Ectodermal cell (in vitro differentiated cells): ENCODE data around the gene PAN3.

Source experiments
- H3K27ac ChIP-seq: 2 replicates; pipeline ENCODE4 v1.7.0; 2013; ENCODE audit warnings: mild to moderate bottlenecking, low read depth, low read length; ENCODE audit not compliant: insufficient read depth, poor library complexity, severe bottlenecking
- H3K27me3 ChIP-seq: 2 replicates; pipeline ENCODE4 v1.7.0; 2013; ENCODE audit warnings: mild to moderate bottlenecking, low read length; ENCODE audit not compliant: insufficient read depth, control insufficient read depth, poor library complexity, severe bottlenecking
- H3K36me3 ChIP-seq: one replicate; pipeline ENCODE4 v1.7.0; 2013; ENCODE audit warnings: low read length; ENCODE audit not compliant: control insufficient read depth, insufficient read depth
- H3K4me1 ChIP-seq: one replicate; pipeline ENCODE4 v1.7.0; 2013; ENCODE audit warnings: low read length; ENCODE audit not compliant: control insufficient read depth, insufficient read depth
- H3K4me3 ChIP-seq: 2 replicates; pipeline ENCODE4 v1.7.0; 2013; ENCODE audit warnings: low read depth, low read length, control low read depth; ENCODE audit not compliant: insufficient read depth
- H3K9me3 ChIP-seq: 2 replicates; pipeline ENCODE4 v1.7.0; 2013; ENCODE audit warnings: mild to moderate bottlenecking, low read length, moderate library complexity; ENCODE audit not compliant: control insufficient read depth
- WGBS, 2 experiments: methylation state at CpG; one replicate each; pipeline ENCODE4 v1.1.7; 2013; ENCODE audit warnings: missing lambda C conversion rate in 2 of 2; 5-methylcytosine and 5-hydroxymethylcytosine counted together

Gene PAN3

GRCh38 chr13:28328271-28328607 is 189.9 kb downstream of the PAN3 start:
- H3K27me3 ChIP-seq: no peaks in the 10 kb centered on the region
- no peaks in the 10 kb centered on the region for H3K36me3 ChIP-seq
- H3K9me3 ChIP-seq: no peaks in the 10 kb centered on the region
- H3K27ac ChIP-seq: no peak overlapping the region
- 95 to 97% methylated on average over 8 of the region's 8 CpGs for WGBS, 2 experiments
- H3K4me3 ChIP-seq: no peak overlapping the region
- no peaks in the 10 kb centered on the region for H3K4me1 ChIP-seq

- no peaks in the 10 kb centered on the region for H3K36me3 ChIP-seq
- no peaks in the 10 kb centered on the region for H3K27me3 ChIP-seq
- WGBS, 2 experiments: 87 to 93% methylated on average over 17 of the region's 17 CpGs
- no peak overlapping the region for H3K4me3 ChIP-seq
- no peaks in the 10 kb centered on the region for H3K9me3 ChIP-seq
- H3K27ac ChIP-seq: no peak overlapping the region
- H3K4me1 ChIP-seq: no peaks in the 10 kb centered on the region
These were observed 191.2 kb downstream of the PAN3 start for GRCh38 chr13:28329395-28330158.

GRCh38 chr13:28333204-28333881 is 195.0 kb downstream of the PAN3 start:
- Histone ChIP-seq H3K4me1 (no peaks in the 10 kb centered on the region), H3K27me3 (no peaks in the 10 kb centered on the region), H3K27ac (no peak overlapping the region), H3K9me3 (no peaks in the 10 kb centered on the region), H3K4me3 (no peak overlapping the region), H3K36me3 (no peaks in the 10 kb centered on the region)
- 94 to 97% methylated on average over 2 of the region's 2 CpGs for WGBS, 2 experiments

- H3K9me3 ChIP-seq: no peaks in the 10 kb centered on the region
- H3K27ac ChIP-seq: no peak overlapping the region
- no peak overlapping the region for H3K4me3 ChIP-seq
- no peaks in the 10 kb centered on the region for H3K4me1 ChIP-seq
- no peaks in the 10 kb centered on the region for H3K27me3 ChIP-seq
- no peaks in the 10 kb centered on the region for H3K36me3 ChIP-seq
- 93 to 96% methylated on average over 3 of the region's 3 CpGs for WGBS, 2 experiments
These were observed 197.9 kb downstream of the PAN3 start for GRCh38 chr13:28336193-28336657.

GRCh38 chr13:28337166-28338005 is 199.0 kb downstream of the PAN3 start:
- Histone ChIP-seq H3K27me3 (no peaks in the 10 kb centered on the region), H3K9me3 (no peaks in the 10 kb centered on the region), H3K4me1 (no peaks in the 10 kb centered on the region), H3K27ac (no peak overlapping the region), H3K36me3 (no peaks in the 10 kb centered on the region), H3K4me3 (no peak overlapping the region)
- 93 to 98% methylated on average over 4 of the region's 4 CpGs for WGBS, 2 experiments

GRCh38 chr13:28338006-28338574 is 199.7 kb downstream of the PAN3 start:
- Histone ChIP-seq H3K36me3 (no peaks in the 10 kb centered on the region), H3K27ac (no peak overlapping the region), H3K4me3 (no peak overlapping the region), H3K27me3 (no peaks in the 10 kb centered on the region), H3K4me1 (no peaks in the 10 kb centered on the region), H3K9me3 (no peaks in the 10 kb centered on the region)
- WGBS, 2 experiments: 81 to 82% methylated on average over 4 of the region's 4 CpGs

GRCh38 chr13:28338742-28339141 is 200.4 kb downstream of the PAN3 start:
- Histone ChIP-seq H3K27me3 (no peaks in the 10 kb centered on the region), H3K4me3 (no peak overlapping the region), H3K9me3 (no peaks in the 10 kb centered on the region), H3K27ac (no peak overlapping the region), H3K36me3 (no peaks in the 10 kb centered on the region), H3K4me1 (no peaks in the 10 kb centered on the region)
- WGBS, 2 experiments: 97 to 100% methylated on average over 5 of the region's 6 CpGs

- H3K9me3 ChIP-seq: no peaks in the 10 kb centered on the region
- no peak overlapping the region for H3K4me3 ChIP-seq
- no peaks in the 10 kb centered on the region for H3K4me1 ChIP-seq
- no peaks in the 10 kb centered on the region for H3K27me3 ChIP-seq
- WGBS, 2 experiments: 88 to 98% methylated on average over 2 of the region's 2 CpGs
- H3K36me3 ChIP-seq: no peaks in the 10 kb centered on the region
- no peak overlapping the region for H3K27ac ChIP-seq
These were observed 201.1 kb downstream of the PAN3 start for GRCh38 chr13:28339419-28339818.

- Histone ChIP-seq H3K9me3 (no peaks in the 10 kb centered on the region), H3K27ac (no peak overlapping the region), H3K4me1 (no peaks in the 10 kb centered on the region), H3K4me3 (no peak overlapping the region), H3K36me3 (no peaks in the 10 kb centered on the region), H3K27me3 (no peaks in the 10 kb centered on the region)
- 86 to 88% methylated on average over 2 of the region's 2 CpGs for WGBS, 2 experiments
These were observed 202.0 kb downstream of the PAN3 start for GRCh38 chr13:28340272-28340793.
